Activated CD8-positive, alpha-beta memory T cell treated with anti-CD3 and anti-CD28 coated beads, Interleukin-2, amount 10 ng/mL, durations not matched to agents 7 days and 5 days (primary cell): Measurements from ENCODE around the gene DCHS2. TPM values are rescaled to one million over a fixed set of nuclear protein-coding genes. Genes with fewer than 3 reads are reported as not detected.

Experiments
- ATAC-seq: fragments of 150-1000 bp; cut with Tn5 transposase; one replicate; pipeline ENCODE4 v1.10.0; 2021; ENCODE audit warnings: moderate library complexity
- CTCF ChIA-PET: fragments of 350-600 bp; sonication (Branson Sonifier 250); formaldehyde crosslinking; loops from one replicate; lab custom pipeline; 2021; ENCODE audit warnings: antibody characterized with exemption; lab: Charles Lee
- DNase-seq: peaks from one replicate; pipeline ENCODE4 v3.0.0-alpha.2; 2020
- H3K27ac Mint-ChIP-seq: one replicate; pipeline ENCODE4 v1.8.0; 2021; ENCODE audit warnings: mild to moderate bottlenecking, mixed read lengths
- H3K27me3 Mint-ChIP-seq: one replicate; pipeline ENCODE4 v1.8.0; 2021; ENCODE audit warnings: mixed read lengths
- H3K36me3 Mint-ChIP-seq: one replicate; pipeline ENCODE4 v1.8.0; 2021; ENCODE audit warnings: mild to moderate bottlenecking, mixed read lengths
- H3K4me1 Mint-ChIP-seq: one replicate; pipeline ENCODE4 v1.8.0; 2021; ENCODE audit warnings: mixed read lengths
- H3K4me3 Mint-ChIP-seq: one replicate; pipeline ENCODE4 v1.8.0; 2021; ENCODE audit warnings: mild to moderate bottlenecking, moderate library complexity, mixed read lengths
- H3K9me3 Mint-ChIP-seq: one replicate; pipeline ENCODE4 v1.8.0; 2022; ENCODE audit warnings: low read depth, mixed read lengths
- total RNA-seq, 2 experiments: library from RNA; stranded (reverse); gene quantifications; one replicate each; pipeline ENCODE4 v1.2.3, GENCODE V29; 2021

The DCHS2 gene
- total RNA-seq, 2 experiments from 2014 or later = not detected

DNA sequence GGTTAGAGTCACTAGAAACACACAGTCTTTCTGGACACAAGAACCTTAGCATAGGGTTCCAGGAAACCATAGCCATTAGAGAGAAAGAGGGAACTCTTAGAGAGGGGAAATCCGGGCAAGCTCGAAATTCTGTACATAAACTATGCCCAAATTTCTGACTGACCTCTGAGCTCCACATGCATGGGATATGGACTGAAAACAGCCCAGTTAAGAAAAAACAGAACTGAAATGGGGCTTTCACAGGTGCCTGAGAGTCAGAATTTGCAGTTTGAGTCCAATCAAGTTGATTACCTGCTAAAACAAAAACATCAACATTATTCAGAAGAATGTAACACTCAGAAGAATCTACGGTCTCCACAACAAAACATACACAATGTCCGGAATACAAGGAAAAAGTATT is 13.1 kb downstream of the DCHS2 start:
- Mint-ChIP-seq H3K4me1 (no peaks in the 10 kb centered on the region), H3K4me3 (no peak overlapping the region), H3K27me3 (peaks cover 17% of the 10 kb centered on the region), H3K27ac (no peak overlapping the region), H3K36me3 (no peaks in the 10 kb centered on the region), H3K9me3 (no peaks in the 10 kb centered on the region)
- DNase-seq (no peak), ATAC-seq (no peak)
- CTCF ChIA-PET = no interaction called here

DNA sequence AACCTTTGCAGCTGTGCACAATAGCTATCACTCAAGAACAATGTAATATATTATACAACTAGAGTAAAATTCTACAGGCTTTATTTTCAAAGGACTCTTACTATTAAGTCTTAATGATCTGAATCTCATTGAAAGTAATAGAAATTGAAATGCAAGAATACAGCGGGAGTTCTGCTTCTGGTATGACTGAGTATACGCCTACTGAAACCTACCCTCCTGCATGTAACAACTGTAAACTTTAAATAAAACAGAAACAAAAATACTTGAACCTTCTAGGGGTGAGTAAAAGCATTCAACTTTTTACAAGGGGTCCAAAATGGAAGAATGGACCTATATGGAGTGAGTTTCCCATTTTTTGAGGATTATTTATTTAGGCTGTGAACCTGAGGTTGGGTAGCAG is 13.5 kb downstream of the DCHS2 start:
- CTCF ChIA-PET = no interaction called here
- ATAC-seq = no peak
- Mint-ChIP-seq H3K4me3 (no peak overlapping the region), H3K27ac (no peak overlapping the region), H3K9me3 (no peaks in the 10 kb centered on the region), H3K27me3 (peaks cover 17% of the 10 kb centered on the region), H3K36me3 (no peaks in the 10 kb centered on the region), H3K4me1 (no peaks in the 10 kb centered on the region)
- no peak for DNase-seq

- no peaks in the 10 kb centered on the region for H3K36me3 Mint-ChIP-seq
- ATAC-seq (no peak), DNase-seq (no peak)
- peaks cover 27% of the 10 kb centered on the region for H3K27me3 Mint-ChIP-seq
- no peaks in the 10 kb centered on the region for H3K4me1 Mint-ChIP-seq
- H3K9me3 Mint-ChIP-seq = no peaks in the 10 kb centered on the region
- CTCF ChIA-PET = no interaction called here
- H3K27ac Mint-ChIP-seq = no peak overlapping the region
- H3K4me3 Mint-ChIP-seq = no peak overlapping the region
These were observed 15.4 kb downstream of the DCHS2 start for GRCh38 chr4:154476232-154476631.

DNA sequence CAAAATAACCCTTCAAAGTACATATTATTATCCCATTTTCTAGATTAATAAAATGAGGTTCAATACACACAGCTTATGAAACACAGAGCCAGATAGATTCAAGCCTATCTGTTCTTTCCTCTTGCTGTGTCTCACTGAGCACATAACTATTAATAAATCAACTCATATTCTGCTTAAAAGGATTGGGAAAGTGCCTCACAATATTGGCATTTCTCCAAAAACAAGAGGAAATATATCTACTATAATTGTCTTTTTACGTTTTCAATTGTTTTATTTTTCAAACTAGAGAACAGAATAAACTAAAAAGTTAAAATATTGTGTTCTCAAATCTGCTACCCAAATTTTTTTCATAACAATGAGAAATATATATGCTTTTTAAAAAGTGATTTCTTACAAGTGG is 15.8 kb downstream of the DCHS2 start:
- ATAC-seq (no peak), DNase-seq (no peak)
- CTCF ChIA-PET = no interaction called here
- H3K4me3 Mint-ChIP-seq = no peak overlapping the region
- no peak overlapping the region for H3K27ac Mint-ChIP-seq
- H3K27me3 Mint-ChIP-seq = peaks cover 32% of the 10 kb centered on the region
- H3K4me1 Mint-ChIP-seq = no peaks in the 10 kb centered on the region
- no peaks in the 10 kb centered on the region for H3K36me3 Mint-ChIP-seq
- no peaks in the 10 kb centered on the region for H3K9me3 Mint-ChIP-seq

DNA sequence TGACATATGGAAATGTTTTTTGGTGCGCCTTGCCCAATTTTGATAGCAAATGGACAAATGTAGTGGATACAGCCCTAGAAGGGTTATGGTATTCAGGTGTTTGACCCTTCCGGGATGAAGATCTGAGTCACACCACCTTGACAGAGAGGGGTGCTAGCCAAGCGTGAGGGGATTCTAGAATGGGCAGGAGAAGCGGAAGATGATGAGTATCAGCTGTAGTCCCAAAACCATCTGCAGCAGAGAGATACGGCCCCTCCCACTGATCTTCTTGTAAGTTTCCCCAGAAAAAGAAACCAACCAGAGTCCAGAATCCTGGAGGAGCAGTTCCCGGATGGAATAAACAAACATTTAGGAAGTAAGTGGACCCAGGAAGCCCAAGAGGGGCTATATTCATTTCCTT is 18.1 kb downstream of the DCHS2 start:
- no peak for DNase-seq
- no peaks in the 10 kb centered on the region for H3K36me3 Mint-ChIP-seq
- ATAC-seq = no peak
- H3K27ac Mint-ChIP-seq = no peak overlapping the region
- H3K27me3 Mint-ChIP-seq = peaks cover 37% of the 10 kb centered on the region
- H3K4me3 Mint-ChIP-seq = no peak overlapping the region
- no peaks in the 10 kb centered on the region for H3K4me1 Mint-ChIP-seq
- no peaks in the 10 kb centered on the region for H3K9me3 Mint-ChIP-seq
- CTCF ChIA-PET = no interaction called here

GRCh38 chr4:154472858-154473257 is 18.7 kb downstream of the DCHS2 start:
- CTCF ChIA-PET = no interaction called here
- ATAC-seq = no peak
- H3K27ac Mint-ChIP-seq = no peak overlapping the region
- no peak for DNase-seq
- H3K4me1 Mint-ChIP-seq = no peaks in the 10 kb centered on the region
- H3K36me3 Mint-ChIP-seq = no peaks in the 10 kb centered on the region
- no peaks in the 10 kb centered on the region for H3K9me3 Mint-ChIP-seq
- no peak overlapping the region for H3K4me3 Mint-ChIP-seq
- peaks cover 38% of the 10 kb centered on the region for H3K27me3 Mint-ChIP-seq

DNA sequence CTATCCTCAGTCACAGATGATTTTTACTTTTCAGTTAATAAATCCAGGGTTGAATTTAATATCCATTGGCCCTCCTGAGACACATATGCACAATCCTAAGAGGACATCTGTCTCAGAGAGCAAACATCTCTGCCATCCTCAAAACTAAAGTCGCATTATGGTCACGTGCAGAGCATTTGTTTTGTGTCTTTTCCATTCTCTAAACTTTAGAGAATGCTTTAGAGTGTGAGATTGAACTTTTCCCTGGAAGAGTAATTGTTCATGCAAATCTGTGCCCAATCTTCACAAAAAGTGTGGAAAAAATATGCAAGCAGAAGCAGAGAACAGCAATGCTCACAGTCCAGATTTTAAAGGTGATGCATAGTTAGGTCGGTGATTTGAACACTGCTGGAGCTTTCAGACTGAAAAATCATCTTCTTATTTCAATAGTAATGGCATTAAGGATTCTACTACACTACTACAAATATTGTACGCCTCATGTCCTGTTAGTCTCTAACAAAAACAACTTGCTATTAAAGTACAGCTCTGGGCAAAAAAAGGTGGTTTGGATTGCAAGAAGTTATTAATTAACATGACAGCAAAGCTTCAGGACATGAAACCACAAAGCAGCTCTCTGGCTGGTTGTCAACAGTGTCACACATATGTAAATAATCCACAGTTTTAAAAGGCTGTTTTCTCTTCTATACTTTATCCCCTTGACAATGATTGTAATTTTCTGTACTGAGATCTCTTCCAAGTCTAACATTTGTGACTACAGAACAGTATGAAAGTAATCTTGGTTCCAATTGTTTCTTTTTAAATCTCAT is 19.9 kb downstream of the DCHS2 start:
- Mint-ChIP-seq H3K27ac (no peak overlapping the region), H3K9me3 (no peaks in the 10 kb centered on the region), H3K4me1 (no peaks in the 10 kb centered on the region), H3K36me3 (no peaks in the 10 kb centered on the region), H3K4me3 (no peak overlapping the region), H3K27me3 (peaks cover 36% of the 10 kb centered on the region)
- DNase-seq = no peak
- CTCF ChIA-PET = no interaction called here
- no peak for ATAC-seq

DNA sequence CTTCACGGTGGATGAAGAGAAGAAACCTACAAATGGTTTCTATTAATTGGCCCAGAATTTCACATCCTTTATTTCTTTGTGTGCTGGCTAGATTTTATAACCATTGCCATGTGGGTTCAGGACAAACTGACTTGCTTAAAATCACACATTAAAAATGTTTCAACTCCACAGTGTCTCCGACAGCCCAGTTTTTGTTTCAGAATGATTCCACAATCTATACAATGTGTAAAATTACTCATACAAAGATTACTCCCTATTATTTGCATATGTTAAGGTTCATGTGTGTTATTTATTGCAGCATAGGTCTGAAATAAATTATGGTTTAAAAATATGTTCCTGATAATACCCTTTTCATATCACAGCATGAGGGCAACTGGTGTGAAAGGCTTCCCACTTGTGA is 20.6 kb downstream of the DCHS2 start:
- no peaks in the 10 kb centered on the region for H3K36me3 Mint-ChIP-seq
- CTCF ChIA-PET = no interaction called here
- H3K27ac Mint-ChIP-seq = no peak overlapping the region

GRCh38 chr4:154467886-154468285 is 23.7 kb downstream of the DCHS2 start:
- CTCF ChIA-PET = no interaction called here
- H3K27ac Mint-ChIP-seq = no peak overlapping the region
- H3K4me1 Mint-ChIP-seq = no peaks in the 10 kb centered on the region
- peaks cover 27% of the 10 kb centered on the region for H3K27me3 Mint-ChIP-seq
- H3K4me3 Mint-ChIP-seq = no peak overlapping the region
- no peaks in the 10 kb centered on the region for H3K9me3 Mint-ChIP-seq
- H3K36me3 Mint-ChIP-seq = no peaks in the 10 kb centered on the region
- DNase-seq (no peak), ATAC-seq (no peak)

More for the DNA sequence above, 20.6 kb downstream of the DCHS2 start:
- H3K4me1 Mint-ChIP-seq = no peaks in the 10 kb centered on the region
- peaks cover 32% of the 10 kb centered on the region for H3K27me3 Mint-ChIP-seq
- no peak overlapping the region for H3K4me3 Mint-ChIP-seq
- H3K9me3 Mint-ChIP-seq = no peaks in the 10 kb centered on the region
- no peak for DNase-seq
- no peak for ATAC-seq

- Mint-ChIP-seq H3K4me3 (no peak overlapping the region), H3K4me1 (no peaks in the 10 kb centered on the region), H3K27me3 (peaks cover 24% of the 10 kb centered on the region), H3K9me3 (no peaks in the 10 kb centered on the region), H3K36me3 (no peaks in the 10 kb centered on the region), H3K27ac (no peak overlapping the region)
- no peak for DNase-seq
- ATAC-seq = no peak
- CTCF ChIA-PET = no interaction called here
These were observed 25.3 kb downstream of the DCHS2 start for GRCh38 chr4:154466336-154466735.

- CTCF ChIA-PET = no interaction called here
- Mint-ChIP-seq H3K4me3 (no peak overlapping the region), H3K4me1 (no peaks in the 10 kb centered on the region), H3K36me3 (no peaks in the 10 kb centered on the region), H3K9me3 (no peaks in the 10 kb centered on the region), H3K27ac (no peak overlapping the region), H3K27me3 (peaks cover 16% of the 10 kb centered on the region)
- ATAC-seq = no peak
- no peak for DNase-seq
These were observed 26.5 kb downstream of the DCHS2 start for GRCh38 chr4:154465085-154465484.

- no peaks in the 10 kb centered on the region for H3K9me3 Mint-ChIP-seq
- no peak for DNase-seq
- H3K36me3 Mint-ChIP-seq = no peaks in the 10 kb centered on the region
- H3K27me3 Mint-ChIP-seq = peaks cover 14% of the 10 kb centered on the region
- no peak for ATAC-seq
- H3K4me1 Mint-ChIP-seq = no peaks in the 10 kb centered on the region
- no peak overlapping the region for H3K4me3 Mint-ChIP-seq
- H3K27ac Mint-ChIP-seq = no peak overlapping the region
- CTCF ChIA-PET = no interaction called here
These were observed 26.9 kb downstream of the DCHS2 start for GRCh38 chr4:154464654-154465053.

GRCh38 chr4:154462081-154462810 is 29.4 kb downstream of the DCHS2 start:
- no peak for ATAC-seq

DNA sequence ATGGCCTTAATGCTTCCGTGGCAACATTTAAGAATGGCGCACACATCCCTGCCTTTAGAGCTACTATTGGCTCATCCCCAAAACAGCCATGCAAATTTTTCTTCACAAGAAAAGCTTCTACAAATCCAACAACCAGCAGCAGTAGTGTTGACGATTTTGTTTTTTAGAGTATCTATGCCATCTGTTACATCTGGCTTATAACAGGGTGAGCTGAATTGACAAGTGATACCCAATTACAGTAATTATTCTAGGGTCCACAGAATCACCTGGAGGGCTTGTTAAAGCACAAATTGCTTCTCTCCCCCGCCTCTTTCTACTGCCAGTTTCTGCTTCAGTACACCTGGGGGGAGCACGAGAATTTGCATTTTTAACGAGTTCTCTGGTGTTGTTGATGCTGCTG is 34.1 kb downstream of the DCHS2 start:
- Mint-ChIP-seq H3K27me3 (peaks cover 17% of the 10 kb centered on the region), H3K36me3 (no peaks in the 10 kb centered on the region)

More at GRCh38 chr4:154462081-154462810, 29.4 kb downstream of the DCHS2 start:
- no peak overlapping the region for H3K27ac Mint-ChIP-seq
- no peaks in the 10 kb centered on the region for H3K36me3 Mint-ChIP-seq
- H3K9me3 Mint-ChIP-seq = no peaks in the 10 kb centered on the region
- H3K4me1 Mint-ChIP-seq = no peaks in the 10 kb centered on the region
- H3K27me3 Mint-ChIP-seq = peaks cover 16% of the 10 kb centered on the region
- no peak for DNase-seq
- H3K4me3 Mint-ChIP-seq = no peak overlapping the region
- CTCF ChIA-PET = no interaction called here

More for the DNA sequence above, 34.1 kb downstream of the DCHS2 start:
- H3K4me1 Mint-ChIP-seq = no peaks in the 10 kb centered on the region
- no peak for DNase-seq
- no peak overlapping the region for H3K27ac Mint-ChIP-seq
- no peaks in the 10 kb centered on the region for H3K9me3 Mint-ChIP-seq
- no peak overlapping the region for H3K4me3 Mint-ChIP-seq
- CTCF ChIA-PET = no interaction called here
- no peak for ATAC-seq
